ENCODE results near the gene CSPG4. TPM values are rescaled to one million over a fixed set of nuclear protein-coding genes. Genes with fewer than 3 reads are reported as not detected.
"Not testable (repeated sequence)": the region's sequence is repeated elsewhere in the genome, so short reads cannot be mapped to it uniquely, and the experiment has no call there.

Gene CSPG4
- total RNA-seq, 2 experiments from 2014 or later, result 0.02 TPM

GRCh38 chr15:75646112-75646943 lies 66.3 kb downstream of the CSPG4 start:
- ChIA-PET CTCF (interaction anchor here (0.7 to 2.4 kb wide), 3 partner anchors 37 to 279 kb away, joined by 3 to 9 read pairs (median 4); no protein-coding TSS in a partner anchor), POLR2A (interaction anchor here (0.5 to 1.9 kb wide), 5 partner anchors 8 to 506 kb away, joined by 3 to 11 read pairs (median 4); partner anchors contain the start of genes MAN2C1 and PTPN9)

GRCh38 chr15:75644376-75644775 lies 68.3 kb downstream of the CSPG4 start:
- CTCF ChIA-PET, result interaction anchor here (0.7 kb wide), 1 partner anchor 50 kb away, joined by 4 read pairs; no protein-coding TSS in a partner anchor
- POLR2A ChIA-PET, result no interaction called here

GRCh38 chr15:75641603-75642002 lies 71.0 kb downstream of the CSPG4 start:
- CTCF ChIA-PET, result interaction anchor here (0.7 to 2.4 kb wide), 7 partner anchors 7 to 273 kb away, joined by 3 to 21 read pairs (median 4); partner anchors contain the start of genes MAN2C1 and PTPN9
- POLR2A ChIA-PET, result interaction anchor here (0.7 to 4.3 kb wide), 3 partner anchors 63 to 293 kb away, joined by 4 to 73 read pairs (median 15); partner anchors contain the start of genes PTPN9 and SIN3A

GRCh38 chr15:75641179-75641503 lies 71.5 kb downstream of the CSPG4 start:
- CTCF ChIA-PET, result interaction anchor here (0.7 to 5.5 kb wide), 11 partner anchors 8 to 273 kb away, joined by 3 to 25 read pairs (median 4); partner anchors contain the start of genes MAN2C1, PTPN9, SNUPN and UBE2Q2
- POLR2A ChIA-PET, result interaction anchor here (2.2 to 4.3 kb wide), 4 partner anchors 15 to 273 kb away, joined by 15 to 73 read pairs (median 32); partner anchors contain the start of genes MAN2C1, PTPN9, SIN3A and SNUPN

GRCh38 chr15:75640483-75641178 lies 72.0 kb downstream of the CSPG4 start:
- ChIA-PET CTCF (interaction anchor here (0.5 to 5.5 kb wide), 15 partner anchors 10 to 649 kb away, joined by 3 to 25 read pairs (median 4); partner anchors contain the start of genes MAN2C1, PTPN9, SNUPN and UBE2Q2), POLR2A (interaction anchor here (0.5 to 4.3 kb wide), 10 partner anchors 11 to 275 kb away, joined by 3 to 73 read pairs (median 8); partner anchors contain the start of genes MAN2C1, PTPN9, SIN3A and SNUPN)

GRCh38 chr15:75639709-75640482 lies 72.8 kb downstream of the CSPG4 start, which contains the start of gene IMP3:
IMP3 (minus strand) TSS chr15:75640224; CDS start chr15:75640168, 56 bp downstream.
- CTCF ChIA-PET, result interaction anchor here (0.8 to 5.5 kb wide), 9 partner anchors 12 to 272 kb away, joined by 3 to 25 read pairs (median 6); partner anchors contain the start of genes MAN2C1, SNUPN and UBE2Q2
- POLR2A ChIA-PET, result interaction anchor here (0.7 to 4.3 kb wide), 10 partner anchors 11 to 1024 kb away, joined by 3 to 73 read pairs (median 6); partner anchors contain the start of genes MAN2C1, PTPN9, SIN3A and SNUPN

GRCh38 chr15:75639191-75639708 lies 73.4 kb downstream of the CSPG4 start:
- CTCF ChIA-PET, result interaction anchor here (1.0 to 5.5 kb wide), 7 partner anchors 8 to 271 kb away, joined by 3 to 25 read pairs (median 6); partner anchors contain the start of genes MAN2C1, SNUPN and SNX33
- POLR2A ChIA-PET, result interaction anchor here (0.8 to 4.3 kb wide), 10 partner anchors 12 to 1023 kb away, joined by 3 to 73 read pairs (median 6); partner anchors contain the start of genes MAN2C1, PTPN9, SIN3A and SNUPN

GRCh38 chr15:75637245-75638009 lies 75.2 kb downstream of the CSPG4 start:
- CTCF ChIA-PET, result interaction anchor here (1.1 to 5.5 kb wide), 2 partner anchors 11 to 184 kb away, joined by 3 to 25 read pairs; partner anchors contain the start of gene SNUPN
- POLR2A ChIA-PET, result interaction anchor here (0.6 to 3.5 kb wide), 3 partner anchors 10 to 719 kb away, joined by 4 to 47 read pairs (median 4); partner anchors contain the start of gene SNUPN

- CTCF ChIA-PET, result interaction anchor here (0.6 to 5.5 kb wide), 2 partner anchors 10 to 118 kb away, joined by 3 to 25 read pairs; partner anchors contain the start of gene SNUPN
Observed at GRCh38 chr15:75636026-75636425, 76.6 kb downstream of the CSPG4 start.

GRCh38 chr15:75633922-75634321 lies 78.7 kb downstream of the CSPG4 start:
- POLR2A ChIA-PET, CTCF ChIA-PET: not testable (repeated sequence)

More at GRCh38 chr15:75636026-75636425, 76.6 kb downstream of the CSPG4 start:
- POLR2A ChIA-PET, result interaction anchor here (0.6 kb wide), 1 partner anchor 11 kb away, joined by 3 read pairs; the partner anchor contains the start of gene SNX33

- CTCF ChIA-PET, result interaction anchor here (0.7 kb wide), 2 partner anchors 219 to 760 kb away, joined by 3 read pairs; no protein-coding TSS in a partner anchor
- POLR2A ChIA-PET, result no interaction called here
Observed at GRCh38 chr15:75631935-75632334, 80.7 kb downstream of the CSPG4 start.

- CTCF ChIA-PET, result interaction anchor here (0.7 to 2.6 kb wide), 3 partner anchors 13 to 28 kb away, joined by 3 to 25 read pairs (median 3); partner anchors contain the start of genes IMP3 and SNX33
- POLR2A ChIA-PET, result interaction anchor here (0.6 to 3.0 kb wide), 7 partner anchors 14 to 258 kb away, joined by 3 to 47 read pairs (median 5); partner anchors contain the start of genes IMP3, MAN2C1, PTPN9 and SNX33
Observed at GRCh38 chr15:75625542-75626347, 86.9 kb downstream of the CSPG4 start, which contains the start of gene SNUPN. SNUPN (minus strand) TSS chr15:75625725; CDS start chr15:75621051, 4,674 bp downstream.
